Stimulated activated CD4-positive, alpha-beta T cell treated with anti-CD3 and anti-CD28 coated beads, Interleukin-2, amount 100 ng/mL, for 4 hours (primary cell): ENCODE data around the gene PTPN9.
"Not testable (repeated sequence)": the region's sequence is repeated elsewhere in the genome, so short reads cannot be mapped to it uniquely, and the experiment has no call there.

Experiments used
- DNase-seq: peaks from one replicate; pipeline ENCODE4 v3.0.0-alpha.2; 2020; ENCODE audit warnings: low read depth

The PTPN9 gene

GRCh38 chr15:75452865-75453702, 126.0 kb downstream of the PTPN9 start:
- peak; percentile 71 for DNase-seq

DNA sequence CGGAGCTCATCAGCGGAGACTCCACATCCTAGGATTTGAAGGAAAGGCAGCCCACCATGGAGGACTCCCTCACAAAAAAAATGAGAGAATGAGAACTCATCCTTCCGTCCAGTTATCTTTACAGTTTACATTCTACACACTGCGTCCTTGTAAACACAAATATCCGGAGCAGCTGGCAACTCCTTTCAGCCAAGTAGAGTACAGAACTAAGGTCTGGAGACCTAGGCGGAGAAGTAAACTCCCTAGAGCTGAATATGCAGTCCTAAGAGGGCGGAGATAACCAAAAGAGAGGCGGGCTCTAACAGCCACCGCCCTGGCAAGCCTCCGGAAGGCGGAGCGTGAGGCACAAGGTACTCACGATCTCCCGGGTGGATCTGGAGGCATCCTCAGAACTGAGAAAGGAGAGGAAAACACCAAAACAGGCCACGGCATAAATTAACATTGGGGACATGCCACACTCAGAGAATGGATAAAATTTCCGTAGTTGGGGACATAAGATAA, 126.7 kb downstream of the PTPN9 start:
- DNase-seq: peak; percentile 66

GRCh38 chr15:75451674-75452363, 127.3 kb downstream of the PTPN9 start, which contains the start of gene SIN3A:
Gene SIN3A, minus strand, starts transcription at chr15:75451690. Its CDS starts 21,315 bp downstream, at chr15:75430375.
- DNase-seq: peak; percentile 100

DNA sequence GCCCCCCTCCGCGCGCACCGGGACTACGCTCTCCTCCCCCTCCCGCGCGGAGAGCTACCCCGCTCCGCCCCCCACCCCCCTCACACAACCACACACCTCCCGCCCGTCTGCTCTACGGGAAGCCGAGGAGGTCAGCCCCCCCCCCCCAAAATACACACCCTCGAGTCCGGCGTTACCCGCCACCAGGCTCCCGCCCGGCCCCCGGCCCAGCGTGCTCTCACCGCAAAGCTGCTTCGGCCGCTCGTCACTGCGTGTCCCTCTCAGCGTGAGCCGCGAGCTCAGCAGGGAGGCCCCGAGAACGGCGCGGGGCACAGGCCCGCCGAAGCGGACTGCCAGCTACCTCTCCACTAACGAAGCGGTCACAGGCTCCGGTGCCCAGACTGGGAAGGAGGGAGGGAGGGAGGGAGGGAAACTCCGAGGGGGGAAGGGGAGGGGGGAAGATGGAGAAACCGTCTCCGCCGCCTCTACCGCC, 127.9 kb downstream of the PTPN9 start:
- no peak for DNase-seq

GRCh38 chr15:75450307-75451201, 128.6 kb downstream of the PTPN9 start:
- DNase-seq: peak; percentile 93

DNA sequence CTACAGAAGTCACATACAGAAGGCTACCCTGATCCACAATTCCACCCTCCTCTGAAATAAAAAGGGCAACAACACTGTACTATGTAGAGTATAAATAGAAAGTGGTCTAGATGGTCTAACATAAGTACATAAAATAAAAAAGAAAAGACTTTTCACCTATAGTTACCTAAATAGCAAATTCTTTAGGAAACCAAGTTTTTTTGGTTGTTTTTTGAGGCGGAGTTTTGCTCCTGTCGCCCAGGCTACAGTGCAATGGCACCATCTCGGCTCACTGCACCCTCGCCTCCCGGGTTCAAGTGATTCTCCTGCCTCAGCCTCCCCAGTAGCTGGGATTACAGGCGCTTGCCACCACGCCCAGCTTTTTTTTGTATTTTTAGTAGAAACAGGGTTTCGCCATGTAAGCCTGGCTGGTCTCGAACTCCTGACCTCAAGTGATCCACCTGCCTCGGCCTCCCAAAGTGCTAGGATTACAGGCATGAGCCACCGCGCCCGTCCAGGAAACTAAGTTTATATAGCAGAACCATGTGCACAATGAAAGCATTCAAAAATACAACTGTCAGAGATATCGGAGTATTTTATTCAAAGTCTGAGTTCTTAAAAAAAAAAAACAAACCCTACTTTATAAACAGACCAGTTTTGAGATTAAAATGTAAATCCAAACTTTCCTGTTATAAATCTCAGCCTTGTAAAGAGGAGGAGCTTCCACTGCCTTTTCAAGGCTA, 129.4 kb downstream of the PTPN9 start:
- DNase-seq: no peak

- not testable (repeated sequence) for DNase-seq
These were observed 130.9 kb downstream of the PTPN9 start for GRCh38 chr15:75448171-75448570.

DNA sequence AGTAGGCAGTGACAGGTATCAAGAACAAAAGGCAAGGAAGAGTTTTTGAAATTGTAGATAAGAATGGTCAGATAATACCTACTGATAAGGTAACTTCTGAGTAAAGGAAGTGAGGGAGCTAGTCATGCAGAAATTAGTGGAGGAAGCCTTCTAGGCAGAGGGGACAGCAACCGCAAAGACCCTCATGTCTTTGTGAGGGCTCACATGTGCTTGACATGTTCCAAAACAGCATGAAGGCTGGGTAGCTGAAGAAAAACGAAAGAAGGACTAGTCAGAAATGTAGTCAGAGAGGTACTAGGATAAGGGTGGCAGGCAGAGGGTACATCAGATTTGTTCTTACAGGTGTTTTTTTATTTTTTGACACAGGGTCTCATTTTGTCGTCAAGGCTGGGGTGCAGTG, 133.0 kb downstream of the PTPN9 start:
- DNase-seq: no peak

DNA sequence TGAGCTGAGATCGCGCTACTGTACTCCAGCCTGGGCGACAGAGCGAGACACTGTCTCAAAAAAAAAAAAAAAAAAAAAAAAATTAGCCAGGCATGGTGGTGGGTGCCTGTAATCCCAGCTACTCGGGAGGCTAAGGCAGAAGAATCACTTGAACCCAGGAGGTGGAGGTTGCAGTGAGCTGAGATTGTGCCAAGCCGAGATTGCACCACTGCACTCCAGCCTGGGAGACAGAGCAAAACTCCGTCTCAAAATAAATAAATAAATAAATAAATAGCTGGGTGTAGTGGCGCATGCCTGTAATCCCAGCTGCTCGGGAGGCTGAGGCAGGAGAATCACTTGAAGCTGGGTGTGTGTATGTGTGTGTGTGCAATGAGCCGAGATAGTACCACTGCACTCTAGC, 133.8 kb downstream of the PTPN9 start:
- not testable (repeated sequence) for DNase-seq

GRCh38 chr15:75443972-75444453, 135.1 kb downstream of the PTPN9 start:
- DNase-seq: not testable (repeated sequence)

DNA sequence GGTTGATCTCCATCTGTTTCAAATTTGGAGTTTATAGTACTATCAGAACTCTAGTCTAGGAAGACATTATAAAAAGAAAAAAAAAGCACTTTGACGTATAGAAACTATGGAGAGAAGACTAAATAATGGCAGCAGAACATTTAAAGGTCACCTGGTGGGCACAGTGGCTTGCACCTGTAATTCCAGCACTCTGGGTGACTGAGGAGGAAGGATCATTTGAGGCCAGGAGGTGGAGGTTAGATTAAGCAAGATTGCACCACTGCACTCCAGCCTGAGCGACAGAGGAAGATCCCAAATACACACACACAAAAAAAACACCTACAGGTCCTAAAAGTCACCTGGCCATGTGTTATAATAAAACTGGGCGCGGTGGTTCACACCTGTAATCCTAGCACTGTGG, 141.4 kb downstream of the PTPN9 start:
- no peak for DNase-seq

DNA sequence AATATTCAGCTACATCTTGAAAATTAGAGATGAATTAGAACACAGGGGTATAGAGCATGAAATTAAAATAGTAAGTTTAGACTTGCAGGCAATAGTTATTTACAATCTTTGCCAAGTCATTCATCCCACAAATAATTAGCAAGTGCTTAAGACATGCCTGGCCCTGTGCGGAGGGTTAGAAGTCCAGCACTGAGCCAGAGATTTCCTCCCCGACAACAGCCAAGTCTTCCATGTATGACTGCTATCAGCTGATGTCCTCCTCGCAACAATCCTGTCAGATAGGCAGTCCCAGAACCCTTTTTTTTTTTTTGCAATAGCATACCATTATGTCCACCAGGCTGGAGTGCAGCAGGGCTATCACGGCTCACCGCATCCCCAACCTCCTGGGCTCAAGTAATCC, 142.2 kb downstream of the PTPN9 start:
- no peak for DNase-seq

GRCh38 chr15:75431682-75432081, 147.4 kb downstream of the PTPN9 start:
- DNase-seq: no peak

DNA sequence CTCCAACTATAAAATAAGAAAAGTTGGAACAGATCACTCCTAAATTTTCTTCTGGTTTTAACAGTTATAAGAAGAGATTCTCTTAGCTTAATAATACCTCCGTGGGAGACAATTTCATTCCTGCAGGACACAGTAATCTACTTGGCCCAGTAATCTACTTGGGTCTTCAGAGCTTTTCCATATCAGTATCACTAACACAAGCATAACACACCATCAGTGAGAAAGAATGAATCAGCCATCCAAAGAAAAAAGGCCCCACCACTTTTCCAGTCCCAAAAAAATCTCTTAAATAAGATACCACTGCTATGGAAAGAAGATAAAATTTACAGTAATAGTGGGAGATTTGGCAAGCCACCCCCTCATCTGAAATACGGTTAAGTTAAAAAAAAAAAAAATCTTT, 147.8 kb downstream of the PTPN9 start:
- DNase-seq: no peak

DNA sequence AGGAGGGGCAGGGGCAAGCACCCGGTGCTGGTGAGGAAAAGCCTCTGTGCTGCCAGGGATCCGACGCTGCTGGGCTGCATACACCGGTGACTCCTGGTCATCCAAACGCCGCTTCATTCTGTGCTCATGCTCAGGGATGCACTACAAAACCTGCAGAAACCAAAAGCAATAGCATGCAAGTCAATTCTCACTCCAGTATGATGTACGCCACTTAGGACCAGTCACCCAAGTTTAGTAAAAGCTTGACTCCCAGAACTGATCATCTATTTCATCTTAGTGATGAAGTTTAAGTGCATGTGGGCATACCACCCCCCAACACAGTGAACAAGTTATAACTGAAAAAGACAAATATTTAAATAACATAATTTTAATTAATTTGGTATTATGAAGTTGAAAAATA, 148.9 kb downstream of the PTPN9 start:
- no peak for DNase-seq

- no peak for DNase-seq
These were observed 151.0 kb downstream of the PTPN9 start for GRCh38 chr15:75428152-75428551.

DNA sequence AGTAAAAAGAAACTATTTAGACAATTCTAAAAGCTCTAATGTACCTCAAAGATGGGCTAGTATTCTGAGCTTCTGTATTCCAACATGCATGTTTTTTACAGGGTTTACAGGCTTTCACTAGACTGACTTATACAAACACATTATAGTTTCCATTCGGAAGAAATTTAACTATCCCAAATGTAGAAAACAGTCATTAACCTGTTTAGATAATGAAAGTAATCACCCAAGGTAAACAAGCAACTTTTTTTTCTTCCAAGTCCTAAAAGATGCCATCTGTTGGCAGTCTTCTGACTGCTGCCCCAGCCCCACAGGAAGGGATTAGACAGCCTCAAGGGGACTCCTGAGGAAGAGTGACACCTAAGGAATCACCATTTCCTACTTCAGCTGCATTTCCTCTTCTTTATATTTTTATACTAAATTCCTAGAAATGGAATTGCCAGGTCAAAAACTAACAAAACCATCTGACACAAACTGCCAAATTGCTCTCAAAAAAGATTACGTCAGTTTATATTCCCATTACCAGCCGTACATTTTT, 153.1 kb downstream of the PTPN9 start:
- no peak for DNase-seq

DNA sequence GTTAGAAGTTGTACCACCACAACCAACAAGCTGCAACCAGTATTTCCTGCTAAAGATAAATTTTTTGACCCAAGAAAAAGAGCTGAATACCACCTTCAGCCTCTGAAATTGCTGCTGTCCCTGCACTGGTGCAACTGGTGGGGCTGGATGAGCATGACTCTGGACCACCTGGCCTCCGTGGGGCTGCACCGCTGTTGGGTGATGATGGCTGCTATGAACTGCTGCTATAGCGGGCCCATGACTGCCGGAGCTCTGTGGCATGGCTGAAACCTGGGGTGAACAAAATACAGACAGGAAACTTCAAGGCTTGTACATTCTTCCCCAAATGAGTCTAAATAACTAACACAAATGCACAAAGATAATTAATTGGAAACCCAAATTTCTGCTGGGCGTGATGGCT, 156.6 kb downstream of the PTPN9 start:
- no peak for DNase-seq

GRCh38 chr15:75420698-75421097, 158.4 kb downstream of the PTPN9 start:
- DNase-seq: no peak

DNA sequence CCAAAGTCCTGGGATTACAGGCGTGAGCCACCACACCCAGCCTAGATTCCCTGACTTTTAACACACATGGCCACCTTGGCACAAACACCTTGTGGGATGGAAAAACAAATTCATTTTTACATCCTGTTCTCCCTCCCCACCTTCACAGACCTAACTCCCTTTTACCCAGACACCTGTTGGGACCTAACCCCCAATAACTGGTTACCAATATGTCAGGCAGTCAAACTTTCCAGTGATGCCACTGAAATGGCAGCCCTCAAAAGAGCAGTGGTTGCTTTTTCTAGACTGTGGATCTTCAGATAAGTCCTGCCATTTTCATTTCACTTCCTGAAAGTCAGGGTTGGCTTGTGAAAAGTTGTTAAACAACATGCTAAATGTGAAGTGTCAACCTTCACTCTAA, 162.5 kb downstream of the PTPN9 start:
- no peak for DNase-seq
